ENCODE measurements around the gene PPP1R1B.
"Not testable (repeated sequence)": the region's sequence is repeated elsewhere in the genome, so short reads cannot be mapped to it uniquely, and the experiment has no call there.

PPP1R1B gene

DNA sequence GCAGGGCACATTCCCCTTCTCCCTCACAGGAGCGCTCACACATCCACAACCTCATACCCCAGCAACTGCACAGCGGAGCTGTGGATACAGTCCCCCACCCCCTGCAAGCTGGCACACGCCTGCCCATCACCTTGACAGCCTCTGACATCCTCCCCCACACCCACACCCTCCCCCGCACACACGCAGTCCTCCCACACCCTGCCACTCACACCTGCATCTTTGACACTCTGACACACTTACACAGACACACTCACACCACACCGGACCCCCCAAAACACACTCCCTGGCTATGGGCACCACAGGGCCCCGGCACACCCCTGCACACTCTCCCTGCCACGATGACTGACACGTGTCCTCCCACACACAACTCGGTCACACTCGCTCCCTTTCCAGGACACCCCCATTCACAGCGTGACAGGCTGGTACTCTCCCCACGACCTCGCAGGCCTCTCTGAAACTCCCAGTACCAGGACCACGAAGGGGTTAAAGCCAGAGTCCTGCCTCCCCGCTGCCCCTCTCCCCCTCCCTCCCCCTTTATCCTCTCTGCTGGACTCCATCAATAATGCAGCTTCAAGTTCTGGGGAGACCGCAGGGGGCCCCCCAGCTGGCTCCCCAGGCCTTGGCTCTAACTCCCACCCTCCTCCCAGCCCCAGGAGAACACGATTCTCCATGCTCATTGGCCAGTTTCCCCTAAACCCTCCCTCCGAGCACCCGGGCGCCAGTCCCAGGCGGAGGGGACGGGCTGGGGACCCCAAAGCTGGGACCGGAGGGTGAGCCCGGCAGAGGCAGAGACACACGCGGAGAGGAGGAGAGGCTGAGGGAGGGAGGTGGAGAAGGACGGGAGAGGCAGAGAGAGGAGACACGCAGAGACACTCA lies at the start of gene PPP1R1B:
PPP1R1B (plus strand) TSS at position 782 of the 876 bp plus-strand sequence. CDS start 441 bp downstream, outside the sequence.
- DNase-seq = no peak

DNA sequence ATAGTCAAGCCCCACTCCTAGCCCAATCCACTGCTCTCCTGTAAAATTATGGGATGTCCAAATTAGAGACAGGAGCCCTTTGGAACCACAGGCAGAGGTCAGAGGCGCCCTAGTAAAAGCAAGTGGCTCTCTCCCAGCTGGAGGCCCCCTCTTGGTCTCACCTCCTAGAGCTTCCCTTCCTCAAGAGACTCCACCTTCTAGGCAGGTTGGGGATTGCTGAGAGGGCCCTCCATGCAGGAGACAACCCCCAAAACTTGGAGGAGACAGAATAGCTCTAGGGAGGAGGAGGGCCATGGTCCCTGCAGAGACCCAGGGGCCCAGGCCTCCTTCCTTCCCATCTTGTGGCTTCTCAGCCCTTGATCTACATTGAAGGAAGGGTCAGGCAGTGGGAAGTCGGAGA lies 48.5 kb upstream of the PPP1R1B start:
- no peak for DNase-seq

DNA sequence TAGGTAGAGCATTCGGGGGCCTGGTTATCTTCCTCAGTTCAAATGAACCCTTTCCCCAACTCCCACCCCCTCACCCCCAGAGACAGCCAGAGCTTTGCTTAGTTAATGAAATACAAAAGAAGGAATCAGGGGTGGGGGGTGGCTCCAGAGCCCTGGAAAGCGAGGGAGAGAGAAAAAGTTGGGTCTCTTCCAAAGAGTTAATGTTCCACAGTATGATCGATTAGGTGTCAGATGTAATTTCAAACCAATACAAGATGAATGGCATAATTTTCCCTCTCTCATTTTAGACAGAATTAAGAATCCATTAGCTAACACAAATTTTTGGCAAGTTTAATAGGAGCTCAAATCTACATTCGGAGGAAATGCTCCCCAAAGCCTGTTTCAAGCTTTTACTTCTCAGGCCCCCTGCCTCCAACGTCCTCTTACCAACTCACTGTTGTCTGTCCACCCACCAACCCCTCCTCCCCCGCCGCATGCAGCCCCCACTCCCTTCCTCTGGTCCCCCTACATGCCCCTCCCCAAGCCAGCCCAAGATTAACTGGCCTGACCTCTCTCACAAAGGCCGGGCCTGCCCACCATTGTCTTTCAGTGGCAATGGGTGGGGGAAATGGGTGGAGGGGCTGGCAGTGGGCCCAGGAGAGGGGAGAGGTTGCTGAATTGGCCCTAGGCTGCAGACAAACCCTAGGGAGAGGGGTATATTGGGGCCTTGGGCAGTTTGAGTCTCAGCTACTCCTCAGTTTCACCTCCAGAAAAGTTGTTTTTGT lies 47.3 kb upstream of the PPP1R1B start:
- DNase-seq = no peak

DNA sequence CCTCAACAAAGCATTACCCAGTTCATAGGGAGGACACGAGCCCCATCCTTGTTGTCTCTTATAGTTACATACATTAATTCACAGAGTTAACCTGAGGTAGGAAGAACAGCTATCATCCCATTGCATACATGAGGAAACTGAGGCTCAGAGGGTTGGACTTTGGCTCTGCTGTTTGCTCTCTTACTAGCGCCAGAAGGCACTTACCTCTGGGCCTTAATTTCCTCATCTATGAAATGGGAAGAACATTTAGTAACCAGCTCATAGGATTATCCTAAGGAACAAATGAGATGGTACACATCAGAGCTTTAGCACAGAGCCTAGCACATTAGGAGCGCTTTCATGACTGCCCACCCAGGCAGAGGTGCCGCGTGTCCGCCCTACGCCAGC lies 46.7 kb upstream of the PPP1R1B start:
- no peak for DNase-seq

DNA sequence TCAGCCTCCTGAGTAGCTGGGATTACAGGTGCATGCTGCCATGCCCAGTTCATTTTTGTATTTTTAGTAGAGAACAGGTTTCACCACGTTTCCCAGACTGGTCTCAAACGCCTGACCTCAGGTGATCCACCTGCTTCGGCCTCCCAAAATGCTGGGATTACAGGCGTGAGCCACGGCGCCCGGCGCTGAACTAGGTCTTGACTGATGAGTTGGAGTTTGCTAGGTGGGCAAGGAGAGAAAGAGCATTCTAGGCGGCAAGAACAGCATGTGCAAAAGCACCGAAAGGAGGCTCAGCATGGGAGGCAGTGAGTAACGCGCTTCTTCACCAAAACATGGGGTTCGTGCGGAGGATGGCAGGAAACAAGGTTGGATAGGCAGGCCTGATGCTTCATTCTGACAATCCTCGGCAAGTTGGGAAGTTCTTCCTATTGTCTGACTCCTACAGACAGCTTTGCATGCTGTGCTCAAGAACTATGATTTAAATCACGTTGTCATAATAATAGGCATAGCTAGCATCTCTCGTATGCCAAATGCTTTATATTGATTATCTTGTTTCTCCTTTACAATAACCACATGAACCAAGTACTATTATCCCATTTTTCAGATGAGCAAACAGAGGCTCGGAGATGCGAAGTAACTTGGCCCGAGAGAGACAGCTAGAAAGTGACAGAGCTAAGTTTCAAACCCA lies 45.5 kb upstream of the PPP1R1B start:
- DNase-seq = no peak

DNA sequence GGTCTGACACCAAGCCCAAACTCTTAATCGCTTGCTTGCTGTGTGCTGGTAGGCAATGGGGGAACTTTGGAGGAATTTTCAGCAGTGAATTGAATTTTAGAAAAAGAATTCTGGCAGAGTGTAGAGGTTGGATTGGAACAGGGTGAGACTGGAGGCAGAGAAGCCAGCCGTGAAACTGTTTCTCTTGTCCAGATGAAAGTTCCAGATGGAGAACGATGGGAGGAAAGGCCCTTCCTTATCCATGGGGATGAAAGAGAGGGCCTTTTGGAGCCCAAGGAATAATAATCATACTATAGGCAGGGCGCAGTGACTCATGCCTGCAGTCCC lies 45.0 kb upstream of the PPP1R1B start:
- no peak for DNase-seq

DNA sequence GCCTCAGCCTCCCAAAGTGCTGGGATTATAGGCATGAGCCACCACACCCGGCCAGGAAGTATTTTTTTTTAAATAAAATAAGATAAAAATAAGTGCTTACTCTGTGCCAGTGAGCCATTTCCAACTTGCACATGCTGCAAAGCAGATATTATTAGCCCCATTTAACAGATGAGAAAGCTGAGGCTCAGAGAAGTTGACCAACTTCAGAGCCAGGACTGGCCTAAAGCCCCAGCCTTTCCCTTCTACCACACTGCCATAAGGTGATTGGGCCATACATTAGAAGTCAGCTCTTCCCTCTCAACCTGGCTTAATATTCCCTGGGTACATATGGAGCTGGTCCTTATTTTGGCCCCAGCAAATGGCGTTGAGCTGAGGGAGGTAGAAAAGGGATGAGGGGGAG lies 44.1 kb upstream of the PPP1R1B start:
- no peak for DNase-seq

DNA sequence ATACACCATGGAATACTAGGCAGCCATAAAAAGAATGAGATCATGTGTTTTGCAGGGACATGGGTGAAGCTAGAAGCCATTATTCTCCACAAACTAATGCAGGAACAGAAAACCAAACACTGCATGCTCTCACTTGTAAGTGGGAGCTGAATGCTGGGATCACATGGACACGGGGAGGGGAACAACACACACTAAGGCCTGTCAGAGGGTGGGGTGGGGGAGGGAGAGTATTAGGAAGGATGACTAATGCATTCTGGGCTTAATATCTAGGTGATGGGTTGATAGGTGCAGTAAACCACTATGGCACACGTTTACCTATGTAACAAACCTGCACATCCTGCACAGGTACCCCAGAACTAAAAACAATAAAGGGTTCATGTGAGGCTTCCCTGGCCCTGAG lies 36.6 kb upstream of the PPP1R1B start:
- not testable (repeated sequence) for DNase-seq

DNA sequence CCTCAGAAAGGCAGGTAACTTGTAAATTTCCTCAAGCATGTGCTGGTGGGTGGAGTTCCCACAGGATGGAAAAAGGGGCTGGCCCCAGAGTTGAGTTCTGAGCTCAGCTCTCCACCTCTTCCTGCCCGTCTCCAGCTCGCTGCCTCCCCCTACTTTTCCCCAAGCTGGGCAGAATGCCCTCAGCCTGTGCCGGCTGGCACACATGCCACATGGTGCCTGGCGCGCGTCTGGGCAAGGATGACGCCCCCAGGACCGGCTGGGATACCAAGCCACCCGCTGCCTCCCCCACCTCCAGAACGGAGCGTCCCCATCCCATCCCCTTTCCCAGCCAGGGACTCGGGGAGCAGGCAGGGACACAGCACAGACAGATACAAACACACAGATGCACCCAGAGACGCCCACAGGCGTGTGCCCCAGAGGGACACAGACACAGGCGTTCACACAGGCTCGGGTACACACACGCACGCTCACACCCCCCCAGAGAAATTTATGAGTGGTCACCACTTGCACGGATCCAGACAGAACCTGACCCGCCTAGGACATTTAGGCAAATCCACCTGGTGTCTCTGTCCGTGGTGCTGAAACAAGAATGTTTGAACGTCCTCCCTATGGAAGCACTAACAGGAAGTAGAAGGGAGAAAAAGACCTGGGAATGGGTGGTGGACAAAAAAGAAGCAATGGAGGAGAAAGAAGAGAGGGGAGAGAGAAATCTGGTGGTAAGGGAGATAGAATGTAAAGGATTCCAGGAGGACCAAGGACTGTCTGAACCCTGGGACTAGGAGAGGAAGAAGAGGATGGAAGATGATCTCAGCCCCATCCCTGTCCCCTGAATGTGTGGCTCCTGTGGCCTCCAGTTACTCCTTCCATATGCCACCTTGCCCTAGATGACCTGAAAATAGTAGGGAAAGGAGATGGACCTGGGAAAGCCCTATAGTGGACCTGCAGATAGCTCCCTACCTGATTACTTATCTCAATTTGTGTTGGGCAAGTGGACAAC lies 34.5 kb upstream of the PPP1R1B start:
- no peak for DNase-seq

DNA sequence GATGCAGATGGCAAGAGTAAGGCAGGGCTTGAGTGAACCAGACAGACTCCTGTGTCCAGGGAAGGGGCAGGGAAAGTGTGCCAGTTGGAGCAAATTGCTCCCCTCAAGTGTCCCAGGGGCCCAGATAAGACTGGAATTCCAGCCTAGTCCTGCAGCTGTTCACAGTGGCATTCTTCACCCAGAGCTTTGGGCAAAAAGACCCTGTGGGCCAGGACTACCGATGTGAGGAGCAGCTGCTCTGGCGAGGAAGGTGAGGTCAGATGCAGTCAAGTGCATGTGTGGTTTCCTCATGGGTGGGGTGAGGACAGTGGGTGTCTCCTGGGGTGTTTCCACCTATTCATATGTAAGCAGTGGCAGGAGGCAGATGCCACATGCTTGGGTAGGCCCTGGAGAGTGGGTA lies 33.4 kb upstream of the PPP1R1B start:
- DNase-seq = no peak

DNA sequence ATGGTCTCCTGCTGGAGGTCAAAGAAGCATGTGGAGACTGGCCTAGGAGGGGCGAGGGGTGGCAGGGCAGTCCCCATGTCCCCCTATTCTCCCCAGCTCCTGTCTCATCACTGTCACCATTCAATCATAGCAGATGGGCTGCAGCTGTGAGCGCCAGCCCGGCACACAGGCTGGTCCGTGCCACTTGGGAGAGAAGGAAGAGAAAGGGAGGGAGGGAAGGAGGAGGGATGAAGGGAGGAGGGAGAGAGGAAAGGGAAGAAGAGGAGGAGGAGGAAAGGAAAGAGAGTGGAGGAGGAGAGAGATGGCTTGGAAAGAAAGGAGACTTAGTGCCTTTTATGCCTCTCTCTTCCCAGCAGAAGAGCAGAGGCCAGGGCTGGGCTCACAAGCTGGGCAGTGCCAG lies 31.5 kb upstream of the PPP1R1B start:
- DNase-seq = no peak

DNA sequence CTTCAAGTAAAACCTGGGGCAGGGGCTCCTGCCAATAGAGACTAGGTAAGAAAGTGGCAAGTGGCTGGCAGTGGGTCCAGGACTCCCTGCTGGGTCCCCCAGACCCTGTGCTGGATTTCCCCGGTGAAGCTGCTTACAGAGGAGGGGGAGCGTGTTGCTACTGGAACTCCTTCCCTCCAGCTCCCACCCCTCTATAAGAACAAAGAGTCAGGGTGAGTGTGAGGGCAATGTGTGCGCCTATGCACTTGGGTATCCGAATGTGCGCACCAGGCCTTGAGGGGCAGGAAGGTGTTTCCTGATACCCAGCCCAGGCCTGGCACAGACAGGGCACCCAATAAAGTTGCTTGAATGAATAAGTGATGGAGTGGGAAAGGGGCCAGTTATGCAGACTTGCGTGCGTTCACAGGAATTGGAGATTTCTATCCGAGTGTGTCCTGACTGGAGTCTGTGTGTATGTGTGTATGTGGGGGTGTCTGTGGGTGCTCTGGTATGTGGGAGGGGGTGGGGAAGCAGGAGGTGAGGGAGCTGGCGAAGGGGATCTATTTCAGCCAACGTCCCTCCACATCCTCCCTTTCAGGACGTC lies 30.7 kb upstream of the PPP1R1B start:
- DNase-seq = no peak

DNA sequence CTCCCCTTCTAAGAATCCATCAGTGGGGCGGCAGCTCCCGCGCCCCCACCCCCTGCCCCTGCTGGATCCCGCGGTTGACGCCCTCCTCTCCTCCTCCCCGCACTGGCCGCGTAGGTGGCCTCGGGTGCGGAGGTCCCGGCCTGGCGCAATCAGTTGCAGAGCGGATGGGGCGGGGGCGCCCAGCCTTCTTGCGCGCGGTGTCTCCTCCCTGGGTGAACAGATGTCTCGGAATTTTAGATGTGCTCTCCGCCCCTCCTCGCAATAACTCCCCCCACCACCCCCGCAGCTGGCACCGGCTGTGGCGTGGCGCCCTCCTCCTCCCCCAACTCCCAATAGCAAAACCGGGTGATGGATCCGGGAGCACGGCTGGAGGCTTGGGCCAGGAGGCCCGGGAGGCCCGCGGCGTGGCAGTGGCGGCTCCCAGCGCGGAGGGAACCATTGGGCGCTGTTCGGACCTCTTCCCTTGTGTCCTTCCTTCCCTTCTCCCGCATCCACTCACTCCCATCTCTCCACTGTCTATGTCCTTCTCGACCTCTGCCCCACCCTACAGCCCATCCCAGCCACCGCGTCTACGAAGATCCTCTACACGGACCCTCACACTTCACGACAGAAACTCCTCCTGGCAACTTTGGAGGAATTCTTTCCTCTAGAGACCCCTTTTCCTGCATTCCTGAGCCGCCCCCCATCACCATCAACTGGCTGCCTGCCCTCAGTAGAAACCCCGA lies 30.0 kb upstream of the PPP1R1B start:
- no peak for DNase-seq

DNA sequence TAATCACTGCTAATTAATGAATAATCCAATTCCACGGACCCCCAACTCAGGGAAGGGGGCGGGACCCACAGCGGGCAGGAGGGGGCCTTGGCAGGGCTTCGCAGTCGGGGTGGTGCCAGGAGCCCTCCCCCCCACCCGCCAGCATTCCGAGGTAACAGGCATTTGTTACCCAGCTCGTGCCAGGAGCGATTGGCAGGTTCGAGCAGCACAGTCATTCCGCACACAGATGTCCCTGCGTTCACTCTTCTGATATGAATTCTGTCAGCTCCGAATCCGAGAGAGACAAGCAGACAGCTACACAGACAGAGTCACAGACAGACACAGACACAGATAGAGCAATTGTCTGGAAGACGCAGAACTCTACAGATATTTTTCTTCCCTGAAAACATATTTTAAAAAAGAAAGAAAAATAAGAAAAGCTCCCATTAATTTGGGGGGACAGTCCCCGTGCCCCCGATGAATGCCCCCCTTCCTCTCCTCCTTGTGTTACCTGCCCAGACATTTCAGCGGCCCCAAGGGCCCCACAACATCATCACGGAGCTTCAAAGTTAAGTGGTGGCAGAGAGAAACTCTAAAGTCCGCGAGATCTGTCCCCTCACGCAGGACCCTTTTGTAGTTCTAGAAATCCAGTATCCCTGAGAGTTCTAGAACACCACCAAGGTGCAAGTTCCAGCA lies 29.2 kb upstream of the PPP1R1B start:
- DNase-seq = no peak

DNA sequence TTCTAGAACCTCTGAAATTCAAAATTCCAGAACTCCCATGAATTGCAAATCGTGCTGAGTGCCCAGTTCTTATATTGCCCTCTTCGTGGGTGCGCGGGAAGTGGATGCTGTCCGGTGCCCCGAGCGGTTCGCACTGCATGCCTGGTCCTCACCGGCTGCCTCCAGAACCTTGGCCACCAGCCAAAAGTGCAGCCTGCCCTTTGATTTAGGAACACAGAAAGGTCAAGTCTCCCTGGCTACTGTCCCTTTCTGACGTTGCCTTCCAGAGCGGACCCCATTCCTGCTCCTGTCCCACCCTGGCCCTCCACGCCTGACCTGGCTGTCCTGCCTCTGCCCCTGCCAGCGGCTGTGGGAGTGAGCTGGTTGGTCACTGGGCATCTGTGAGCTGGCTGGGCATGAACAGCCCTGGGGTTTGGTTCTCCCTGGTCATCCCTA lies 28.7 kb upstream of the PPP1R1B start:
- DNase-seq = no peak

DNA sequence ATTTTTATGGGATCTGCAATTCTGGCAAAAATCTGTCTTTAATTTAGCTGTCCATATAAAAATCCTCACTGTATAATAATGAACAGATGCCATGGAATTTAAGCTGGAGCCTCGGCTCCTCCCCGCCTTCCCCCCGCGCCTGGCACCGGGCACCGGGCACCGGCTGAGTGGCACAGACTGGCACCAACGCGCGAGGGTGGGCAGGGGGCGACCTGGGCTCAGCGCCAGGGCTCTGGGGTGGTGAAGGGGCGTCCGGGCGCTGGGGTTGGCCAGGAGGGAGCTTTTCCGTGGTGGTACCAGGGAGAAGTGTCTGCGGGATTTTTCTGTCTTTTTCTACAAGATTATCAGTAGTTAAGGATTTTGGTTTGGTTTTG lies 28.1 kb upstream of the PPP1R1B start:
- DNase-seq = no peak

DNA sequence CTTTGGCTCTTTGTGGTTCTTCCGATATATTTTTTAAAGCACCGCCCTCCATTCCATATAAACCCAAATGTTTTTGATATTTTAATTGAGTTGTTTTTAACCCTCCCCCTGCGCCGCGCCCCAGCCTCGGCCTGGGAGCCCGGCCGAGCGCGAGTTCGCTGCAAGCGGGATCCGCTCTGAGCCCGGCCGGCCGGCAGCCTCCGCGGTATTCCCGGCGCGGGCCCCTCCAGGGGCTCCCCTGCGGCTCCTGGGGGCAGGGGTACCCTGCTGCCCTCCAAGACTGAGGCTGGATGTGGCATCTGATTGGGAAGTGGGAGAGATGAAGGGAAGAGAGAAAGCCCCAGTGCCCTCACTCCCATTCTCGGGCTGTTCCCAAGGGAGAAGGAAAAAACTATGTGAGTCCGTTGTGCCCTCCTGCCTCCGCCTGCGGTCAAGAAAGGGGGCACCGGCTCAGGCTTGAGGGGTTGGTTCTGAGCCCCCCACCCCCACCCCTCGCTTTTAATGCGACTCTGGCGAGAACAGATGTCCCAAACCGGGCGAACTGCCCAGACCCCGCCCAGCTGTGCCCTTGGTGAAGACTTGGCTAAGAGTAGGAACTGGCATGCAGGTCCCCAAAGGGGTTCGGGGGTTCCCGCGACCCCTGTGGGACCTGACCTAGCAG lies 27.6 kb upstream of the PPP1R1B start:
- no peak for DNase-seq

DNA sequence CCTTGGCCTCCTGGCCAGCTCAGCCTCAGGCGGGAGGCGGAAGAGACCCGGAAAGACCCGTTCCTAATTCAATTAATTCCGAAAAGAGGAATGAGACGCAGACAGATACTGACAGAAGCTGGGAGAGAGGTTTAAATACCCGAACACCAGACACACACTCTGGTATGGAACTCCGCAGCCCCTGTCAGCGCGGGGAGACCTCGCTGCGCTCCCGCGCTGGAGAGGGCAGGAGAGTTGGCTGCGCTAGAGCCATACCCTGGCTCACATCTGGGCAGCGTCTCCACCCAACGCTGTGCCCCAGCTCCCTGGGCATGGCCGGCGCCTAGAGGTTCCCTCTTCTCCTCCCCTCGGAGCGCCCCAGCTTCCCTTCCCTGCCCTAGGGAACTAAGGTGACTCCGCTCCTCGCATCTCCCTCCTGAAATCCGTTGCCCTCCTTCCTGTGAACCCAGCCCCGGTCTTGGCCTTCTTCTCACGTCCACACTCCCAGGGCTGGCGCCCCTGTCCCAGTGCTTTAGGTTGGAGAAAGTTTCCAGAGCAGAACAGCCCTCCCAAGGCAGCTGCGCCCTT lies 27.0 kb upstream of the PPP1R1B start:
- no peak for DNase-seq

DNA sequence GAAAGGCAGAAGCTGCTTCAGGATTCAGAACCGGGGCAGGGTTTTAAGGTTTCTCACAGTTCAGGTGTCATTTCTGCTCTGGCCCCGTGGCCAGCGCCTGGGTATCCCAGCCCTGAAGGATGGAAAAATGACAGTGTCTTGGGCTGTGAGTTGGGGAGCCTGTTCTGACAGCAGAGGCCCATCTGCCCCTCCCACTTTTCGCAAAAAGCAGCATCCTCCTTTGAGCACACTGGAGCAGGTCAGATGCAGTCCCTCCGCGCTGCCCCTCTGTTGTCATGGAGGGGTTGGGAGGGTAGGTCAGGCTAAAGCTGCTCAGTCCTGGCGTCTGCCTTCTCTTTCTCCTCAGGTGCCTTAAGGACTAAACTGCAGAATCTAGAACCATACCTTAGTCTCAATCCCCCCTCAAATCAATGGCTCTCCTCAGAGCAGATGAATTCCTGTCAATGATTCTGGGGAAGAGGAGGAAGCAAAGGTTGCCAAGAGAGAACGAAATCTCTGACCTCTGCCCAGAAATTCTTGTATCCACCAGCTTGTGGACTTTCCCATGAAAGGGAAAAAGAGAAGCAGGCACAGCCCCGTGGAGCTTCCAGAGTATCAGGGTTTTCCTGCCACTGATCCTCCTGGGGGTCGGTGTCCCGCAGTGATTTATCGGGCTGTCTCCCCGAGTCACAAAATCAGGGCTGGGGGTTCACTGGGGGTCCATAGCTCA lies 26.3 kb upstream of the PPP1R1B start:
- DNase-seq = no peak
